UCSD-AML1 (cell line): ENCODE measurements around the gene NANOS2.
"Not testable (repeated sequence)": the region's sequence is repeated elsewhere in the genome, so short reads cannot be mapped to it uniquely, and the experiment has no call there.

ENCODE experiments used
- DNase-seq: peaks from one replicate; lab custom pipeline; 2025; ENCODE audit not compliant: unreplicated experiment; lab: John Stamatoyannopoulos, UW

The NANOS2 gene

GRCh38 chr19:45876411-45877197 is 38.0 kb downstream of the NANOS2 start:
- DNase-seq: peak; percentile 83

GRCh38 chr19:45876161-45876410 is 38.5 kb downstream of the NANOS2 start:
- DNase-seq: no peak

- DNase-seq: no peak
Observed at GRCh38 chr19:45874620-45874966, 40.0 kb downstream of the NANOS2 start.

GRCh38 chr19:45873219-45873772 is 41.3 kb downstream of the NANOS2 start:
- DNase-seq: no peak

GRCh38 chr19:45872095-45872919 is 42.3 kb downstream of the NANOS2 start:
- no peak for DNase-seq

- DNase-seq: no peak
Observed at GRCh38 chr19:45870798-45871197, 43.8 kb downstream of the NANOS2 start.

- not testable (repeated sequence) for DNase-seq
Observed at GRCh38 chr19:45867241-45867640, 47.3 kb downstream of the NANOS2 start.

- DNase-seq: no peak
Observed at GRCh38 chr19:45866400-45867176, 48.0 kb downstream of the NANOS2 start.

GRCh38 chr19:45865269-45865948 is 49.2 kb downstream of the NANOS2 start:
- no peak for DNase-seq

GRCh38 chr19:45864629-45865082 is 49.9 kb downstream of the NANOS2 start:
- DNase-seq: no peak

- DNase-seq: peak; percentile 68
Observed at GRCh38 chr19:45863840-45864628, 50.5 kb downstream of the NANOS2 start, which contains the start of gene FOXA3. FOXA3 (plus strand) TSS chr19:45864326; CDS start chr19:45864457, 131 bp downstream.

- DNase-seq: no peak
Observed at GRCh38 chr19:45863335-45863839, 51.2 kb downstream of the NANOS2 start.
